T-helper 1 cell treated with Interleukin-12 subunit alpha and Interleukin-12 subunit beta and Interleukin-4 antibody, amounts not matched to agents 30 ng/mL and 1 ng/mL, for 36 hours (primary cell): ENCODE results near the gene EPYC. TPM values are rescaled to one million over a fixed set of nuclear protein-coding genes. Genes with fewer than 3 reads are reported as not detected.

Experiments used
- total RNA-seq: library from RNA; stranded (reverse); gene quantifications from 2 replicates; pipeline ENCODE4 v1.2.3, GENCODE V29; 2022

The EPYC gene
- total RNA-seq, 1 donor from 2014 or later: not detected

Other genes starting within 250 kb of the EPYC start
- not detected in 2 replicates for gene CCER1, start 49.8 kb downstream of the EPYC start, total RNA-seq
- gene KERA, start 53.1 kb upstream of the EPYC start, total RNA-seq: not detected in 2 replicates
- gene LUM, start 106.5 kb upstream of the EPYC start, total RNA-seq: not detected in 2 replicates
- gene DCN, start 177.8 kb upstream of the EPYC start, total RNA-seq: not detected in 2 replicates